Measurements from ENCODE around the gene MTMR12. TPM values are rescaled to one million over a fixed set of nuclear protein-coding genes. Genes with fewer than 3 reads are reported as not detected.

MTMR12 gene
- total and polyA plus RNA-seq, 2 donors (not counting 3 experiments of a cell fraction or from before 2014, with no cell fraction given): 18.2 to 38.6 TPM

DNA sequence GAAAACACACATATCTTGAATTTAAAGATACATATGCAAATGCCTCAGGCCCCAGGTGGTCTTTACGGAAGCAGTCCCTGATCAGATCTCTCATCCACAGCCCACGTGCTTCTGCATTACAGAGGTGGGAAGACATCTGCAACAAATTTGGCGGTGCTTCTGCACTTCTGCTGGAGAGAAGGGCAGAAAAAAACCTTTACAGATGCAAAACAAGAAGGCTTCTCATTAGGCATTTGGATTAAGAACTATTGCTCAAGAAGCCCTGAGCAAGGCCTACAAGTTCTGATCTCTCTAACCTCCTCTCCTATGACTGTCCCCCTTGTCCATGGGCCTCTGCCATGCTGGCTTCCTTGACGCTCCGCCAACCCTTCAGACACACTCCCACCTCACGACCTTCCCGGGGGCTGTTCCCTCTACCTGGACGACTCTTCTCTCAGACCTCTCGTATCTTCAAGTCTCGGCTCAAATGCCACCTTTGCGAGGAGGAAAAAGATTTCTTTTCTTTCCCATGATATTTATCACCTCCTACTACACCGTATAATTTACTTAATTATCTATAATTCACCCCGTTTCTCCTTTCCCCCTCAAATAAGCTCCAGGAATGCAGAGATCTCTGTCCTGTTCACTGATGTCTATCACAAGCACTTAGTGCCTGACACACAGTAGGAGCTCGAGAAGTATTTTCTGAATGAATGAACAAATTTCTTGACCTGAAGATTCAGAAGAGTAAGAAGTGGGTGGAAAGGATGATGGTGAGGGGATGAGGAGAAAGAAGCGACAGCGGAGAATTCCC, 1.1 kb downstream of the MTMR12 start:
- CTCF ChIA-PET: interaction anchor here (2.8 kb wide), 1 partner anchor 79 kb away, joined by 12 read pairs; no protein-coding TSS in a partner anchor
- TF ChIP-seq JUN (IDR thresholded peaks at IDR 0.05; ENCODE audit: borderline replicate concordance, insufficient read depth, insufficient read length, low read depth) (no peak), FOS (IDR thresholded peaks at IDR 0.05; ENCODE audit: borderline replicate concordance, insufficient read depth, low read length) (no peak)
- Histone ChIP-seq H3K27ac (ENCODE audit: insufficient read depth, low read depth, low read length) (peak overlapping the region; percentile 92), H3K79me2 (ENCODE audit: control insufficient read depth, insufficient read depth, low read length) (peaks cover 53% of the 10 kb centered on the region), H3K4me1 (ENCODE audit: control insufficient read depth, extremely low read depth, insufficient read depth, low read length) (peaks cover 7% of the 10 kb centered on the region), H3K9ac (replicated peaks; ENCODE audit: extremely low read depth, insufficient read depth, low read length) (peak overlapping the region; percentile 97), H3K4me2 (ENCODE audit: insufficient read depth, low read length) (peak overlapping the region; percentile 97), H3K9me1 (replicated peaks; ENCODE audit: control insufficient read depth, extremely low read depth, insufficient read depth, low read length) (no peaks in the 10 kb centered on the region), H4K20me1 (replicated peaks; ENCODE audit: control insufficient read depth, extremely low read depth, insufficient read depth, low read length) (peaks cover 3% of the 10 kb centered on the region), H3K4me3 (replicated peaks in 1 of 3; ENCODE audit: insufficient read depth in 1 of 3, low read depth in 1 of 3, low read length in 3 of 3) (peak overlapping the region; percentile 55 to 86 (median 80)), H2AFZ (ENCODE audit: low read depth, low read length) (peak overlapping the region; percentile 59), H3K9me3 (replicated peaks; ENCODE audit: control insufficient read depth, insufficient read depth, low read length) (no peaks in the 10 kb centered on the region), H3K27me3 (ENCODE audit: control insufficient read depth in 2 of 2, insufficient read depth in 2 of 2, low read length in 2 of 2) (no peaks in the 10 kb centered on the region), H3K36me3 (ENCODE audit: control insufficient read depth in 2 of 2, extremely low read depth in 1 of 2, insufficient read depth in 2 of 2, low read length in 2 of 2) (no peaks in the 10 kb centered on the region)
- TSS peak; percentile 22 for BruUV-seq (replicated peaks)
- DNase-seq (ENCODE audit: low read depth, low spot score) (no peak), FAIRE-seq (no peak)
- dilution Hi-C loops (cut with MboI; ENCODE audit: extremely low pct_ligation_motif_present, low sequenced_read_pairs): no loop called here
- intact Hi-C loops (cut with micrococcal nuclease): loop anchor here (2.0 kb wide), 1 partner anchor 79 kb away; no protein-coding TSS in a partner anchor
- POLR2A ChIA-PET: no interaction called here

DNA sequence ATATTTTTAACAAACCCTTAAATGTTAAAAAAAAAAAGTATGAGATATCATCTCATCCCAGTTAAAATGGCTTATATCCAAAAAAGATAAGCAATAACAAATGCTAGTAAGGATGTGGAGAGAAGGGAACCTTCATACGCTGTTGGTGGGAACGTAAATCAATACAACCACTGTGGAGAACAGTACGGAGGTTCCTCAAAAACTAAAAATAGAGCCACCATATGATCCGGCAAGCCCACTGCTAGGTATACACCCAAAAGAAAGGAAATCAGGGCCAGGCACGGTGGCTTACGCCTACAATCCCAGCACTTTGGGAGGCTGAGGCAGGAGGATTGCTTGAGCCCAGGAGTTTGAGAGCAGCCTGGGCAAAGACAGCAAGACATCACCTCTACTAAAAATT, 3.0 kb downstream of the MTMR12 start:
- Histone ChIP-seq H3K27me3 (ENCODE audit: control insufficient read depth in 2 of 2, insufficient read depth in 2 of 2, low read length in 2 of 2) (no peaks in the 10 kb centered on the region), H3K9me3 (replicated peaks; ENCODE audit: control insufficient read depth, insufficient read depth, low read length) (no peaks in the 10 kb centered on the region), H3K9ac (replicated peaks; ENCODE audit: extremely low read depth, insufficient read depth, low read length) (no peak overlapping the region), H3K79me2 (ENCODE audit: control insufficient read depth, insufficient read depth, low read length) (peaks cover 65% of the 10 kb centered on the region), H4K20me1 (replicated peaks; ENCODE audit: control insufficient read depth, extremely low read depth, insufficient read depth, low read length) (peaks cover 7% of the 10 kb centered on the region), H3K27ac (ENCODE audit: insufficient read depth, low read depth, low read length) (no peak overlapping the region), H3K4me1 (ENCODE audit: control insufficient read depth, extremely low read depth, insufficient read depth, low read length) (peaks cover 7% of the 10 kb centered on the region), H3K9me1 (replicated peaks; ENCODE audit: control insufficient read depth, extremely low read depth, insufficient read depth, low read length) (no peaks in the 10 kb centered on the region), H3K4me2 (ENCODE audit: insufficient read depth, low read length) (no peak overlapping the region), H3K36me3 (ENCODE audit: control insufficient read depth in 2 of 2, extremely low read depth in 1 of 2, insufficient read depth in 2 of 2, low read length in 2 of 2) (no peaks in the 10 kb centered on the region), H3K4me3 (replicated peaks in 1 of 3; ENCODE audit: insufficient read depth in 1 of 3, low read depth in 1 of 3, low read length in 3 of 3) (no peak overlapping the region), H2AFZ (ENCODE audit: low read depth, low read length) (no peak overlapping the region)
- CTCF ChIA-PET: interaction anchor here (0.9 kb wide), 1 partner anchor 14 kb away, joined by 3 read pairs; no protein-coding TSS in a partner anchor
- FAIRE-seq: no peak
- POLR2A ChIA-PET: no interaction called here
- DNase-seq (ENCODE audit: low read depth, low spot score): no peak
- no peak for TF ChIP-seq MYC (IDR thresholded peaks at IDR 0.05; ENCODE audit: low read depth, low read length)
- no peak for TF ChIP-seq GATA2 (IDR thresholded peaks at IDR 0.05; ENCODE audit: insufficient read depth, insufficient read length, low read depth, low read length)
- TF ChIP-seq POLR2AphosphoS5 (IDR thresholded peaks at IDR 0.05; ENCODE audit: insufficient read depth, low read depth, low read length): no peak
- TF ChIP-seq EZH2 (IDR thresholded peaks at IDR 0.05; ENCODE audit: borderline replicate concordance, low read depth, low read length, severe bottlenecking): no peak
- no peak for TF ChIP-seq JUN (IDR thresholded peaks at IDR 0.05; ENCODE audit: borderline replicate concordance, insufficient read depth, insufficient read length, low read depth)
- TF ChIP-seq, protein P1, sequence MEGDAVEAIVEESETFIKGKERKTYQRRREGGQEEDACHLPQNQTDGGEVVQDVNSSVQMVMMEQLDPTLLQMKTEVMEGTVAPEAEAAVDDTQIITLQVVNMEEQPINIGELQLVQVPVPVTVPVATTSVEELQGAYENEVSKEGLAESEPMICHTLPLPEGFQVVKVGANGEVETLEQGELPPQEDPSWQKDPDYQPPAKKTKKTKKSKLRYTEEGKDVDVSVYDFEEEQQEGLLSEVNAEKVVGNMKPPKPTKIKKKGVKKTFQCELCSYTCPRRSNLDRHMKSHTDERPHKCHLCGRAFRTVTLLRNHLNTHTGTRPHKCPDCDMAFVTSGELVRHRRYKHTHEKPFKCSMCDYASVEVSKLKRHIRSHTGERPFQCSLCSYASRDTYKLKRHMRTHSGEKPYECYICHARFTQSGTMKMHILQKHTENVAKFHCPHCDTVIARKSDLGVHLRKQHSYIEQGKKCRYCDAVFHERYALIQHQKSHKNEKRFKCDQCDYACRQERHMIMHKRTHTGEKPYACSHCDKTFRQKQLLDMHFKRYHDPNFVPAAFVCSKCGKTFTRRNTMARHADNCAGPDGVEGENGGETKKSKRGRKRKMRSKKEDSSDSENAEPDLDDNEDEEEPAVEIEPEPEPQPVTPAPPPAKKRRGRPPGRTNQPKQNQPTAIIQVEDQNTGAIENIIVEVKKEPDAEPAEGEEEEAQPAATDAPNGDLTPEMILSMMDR (IDR thresholded peaks at IDR 0.05; ENCODE audit: extremely low read depth in 1 of 2, insufficient read depth in 1 of 2, low read depth in 1 of 2, low read length in 2 of 2): no peak
- TF ChIP-seq, protein P2, sequence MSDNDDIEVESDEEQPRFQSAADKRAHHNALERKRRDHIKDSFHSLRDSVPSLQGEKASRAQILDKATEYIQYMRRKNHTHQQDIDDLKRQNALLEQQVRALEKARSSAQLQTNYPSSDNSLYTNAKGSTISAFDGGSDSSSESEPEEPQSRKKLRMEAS (IDR thresholded peaks at IDR 0.05; ENCODE audit: insufficient read depth, insufficient read length): no peak
- no peak for TF ChIP-seq FOS (IDR thresholded peaks at IDR 0.05; ENCODE audit: borderline replicate concordance, insufficient read depth, low read length)
- TF ChIP-seq POLR2A (IDR thresholded peaks at IDR 0.05; ENCODE audit: low read depth, low read length): no peak
- intact Hi-C loops (cut with micrococcal nuclease) (no loop called here), dilution Hi-C loops (cut with MboI; ENCODE audit: extremely low pct_ligation_motif_present, low sequenced_read_pairs) (no loop called here)
- BruUV-seq (replicated peaks): no TSS peak
